DOHH2 (cell line): ENCODE results near the gene NUDT13.
A peak's percentile ranks its signal among the peaks of the same experiment; 100 is the strongest.

Source experiments
- H3F3A ChIP-seq: fragments of 200-600 bp; sonication (generic), shearing (Covaris generic); 2 replicates; pipeline ENCODE4 v1.6.0; 2016; ENCODE audit warnings: antibody characterized with exemption, mild to moderate bottlenecking; ENCODE audit not compliant: control insufficient read depth, insufficient read depth
- H3K27ac ChIP-seq: fragments of 200-600 bp; sonication (generic); 2 replicates; pipeline ENCODE4 v1.5.1; 2014; ENCODE audit warnings: low read depth, mild to moderate bottlenecking, low read length, moderate library complexity
- H3K27me3 ChIP-seq: fragments of 200-600 bp; sonication (generic); 2 replicates; pipeline ENCODE4 v1.6.1; 2014; ENCODE audit warnings: mild to moderate bottlenecking, low read length, mixed read lengths; ENCODE audit not compliant: control insufficient read depth
- H3K36me3 ChIP-seq: fragments of 200-600 bp; sonication (generic); 2 replicates; pipeline ENCODE4 v1.6.1; 2014; ENCODE audit warnings: mild to moderate bottlenecking, low read length, moderate library complexity, mixed read lengths; ENCODE audit not compliant: control insufficient read depth
- H3K4me1 ChIP-seq: fragments of 200-600 bp; sonication (generic); 2 replicates; pipeline ENCODE4 v1.6.1; 2014; ENCODE audit warnings: mild to moderate bottlenecking, low read length, mixed read lengths; ENCODE audit not compliant: control insufficient read depth
- H3K4me2 ChIP-seq: fragments of 200-600 bp; sonication (generic); 2 replicates; pipeline ENCODE4 v1.6.0; 2014; ENCODE audit warnings: mild to moderate bottlenecking, low read length, moderate library complexity
- H3K4me3 ChIP-seq: fragments of 200-600 bp; sonication (generic); 2 replicates; pipeline ENCODE4 v1.5.1; 2014; ENCODE audit warnings: mild to moderate bottlenecking, low read length, mixed read lengths
- H3K79me2 ChIP-seq: fragments of 200-600 bp; sonication (generic); 2 replicates; pipeline ENCODE4 v1.6.1; 2014; ENCODE audit warnings: mild to moderate bottlenecking, low read length, mixed read lengths; ENCODE audit not compliant: control insufficient read depth
- H3K9me2 ChIP-seq: fragments of 200-600 bp; sonication (generic); replicated peaks from 2 replicates; pipeline ENCODE4 v1.6.1; 2014; ENCODE audit warnings: mild to moderate bottlenecking, low read length, mixed read lengths; ENCODE audit not compliant: control insufficient read depth
- H3K9me3 ChIP-seq: fragments of 200-600 bp; sonication (generic); 2 replicates; pipeline ENCODE4 v1.6.1; 2014; ENCODE audit warnings: antibody characterized with exemption, low read length, mixed read lengths; ENCODE audit not compliant: control insufficient read depth, insufficient read depth
- H4K20me1 ChIP-seq: fragments of 200-600 bp; sonication (generic); 2 replicates; pipeline ENCODE4 v1.6.0; 2014; ENCODE audit warnings: low read depth, mild to moderate bottlenecking, antibody characterized with exemption, low read length, moderate library complexity; ENCODE audit not compliant: control insufficient read depth, insufficient read depth
- EZH2phosphoT487 ChIP-seq: fragments of 200-600 bp; sonication (generic); IDR thresholded peaks from 2 replicates; pipeline ENCODE4 v1.6.1; 2017; ENCODE audit warnings: borderline replicate concordance, mild to moderate bottlenecking, antibody characterized with exemption, low read length, moderate library complexity, mixed read lengths
- TF ChIP-seq, protein P1 (sequence below): fragments of 200-600 bp; sonication (generic); IDR thresholded peaks from one replicate; pipeline ENCODE4 v1.5.1; 2014; ENCODE audit warnings: antibody characterized with exemption, mild to moderate bottlenecking, low read depth, low read length; ENCODE audit not compliant: poor library complexity, severe bottlenecking

The NUDT13 gene

GRCh38 chr10:73113551-73113950, 3.3 kb downstream of the NUDT13 start:
- Histone ChIP-seq H3K36me3 (peaks cover 3% of the 10 kb centered on the region; the same call in 1 of the 2 replicates), H3K9me3 (peaks cover 11% of the 10 kb centered on the region; the same call in 1 of the 2 replicates), H3K79me2 (peaks cover 3% of the 10 kb centered on the region), H3K27me3 (no peaks in the 10 kb centered on the region), H3K4me3 (no peak overlapping the region), H4K20me1 (no peaks in the 10 kb centered on the region), H3K4me2 (no peak overlapping the region), H3K27ac (no peak overlapping the region), H3F3A (peaks cover 33% of the 10 kb centered on the region), H3K4me1 (peaks cover 20% of the 10 kb centered on the region), H3K9me2 (no peaks in the 10 kb centered on the region)
- no peak for TF ChIP-seq EZH2phosphoT487
- TF ChIP-seq, protein P1, sequence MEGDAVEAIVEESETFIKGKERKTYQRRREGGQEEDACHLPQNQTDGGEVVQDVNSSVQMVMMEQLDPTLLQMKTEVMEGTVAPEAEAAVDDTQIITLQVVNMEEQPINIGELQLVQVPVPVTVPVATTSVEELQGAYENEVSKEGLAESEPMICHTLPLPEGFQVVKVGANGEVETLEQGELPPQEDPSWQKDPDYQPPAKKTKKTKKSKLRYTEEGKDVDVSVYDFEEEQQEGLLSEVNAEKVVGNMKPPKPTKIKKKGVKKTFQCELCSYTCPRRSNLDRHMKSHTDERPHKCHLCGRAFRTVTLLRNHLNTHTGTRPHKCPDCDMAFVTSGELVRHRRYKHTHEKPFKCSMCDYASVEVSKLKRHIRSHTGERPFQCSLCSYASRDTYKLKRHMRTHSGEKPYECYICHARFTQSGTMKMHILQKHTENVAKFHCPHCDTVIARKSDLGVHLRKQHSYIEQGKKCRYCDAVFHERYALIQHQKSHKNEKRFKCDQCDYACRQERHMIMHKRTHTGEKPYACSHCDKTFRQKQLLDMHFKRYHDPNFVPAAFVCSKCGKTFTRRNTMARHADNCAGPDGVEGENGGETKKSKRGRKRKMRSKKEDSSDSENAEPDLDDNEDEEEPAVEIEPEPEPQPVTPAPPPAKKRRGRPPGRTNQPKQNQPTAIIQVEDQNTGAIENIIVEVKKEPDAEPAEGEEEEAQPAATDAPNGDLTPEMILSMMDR, result no peak

- Histone ChIP-seq H3F3A (peaks cover 25% of the 10 kb centered on the region), H3K4me3 (no peak overlapping the region), H3K9me3 (no peaks in the 10 kb centered on the region), H3K27me3 (no peaks in the 10 kb centered on the region), H3K27ac (no peak overlapping the region), H3K4me1 (peaks cover 18% of the 10 kb centered on the region), H3K36me3 (peaks cover 10% of the 10 kb centered on the region), H4K20me1 (no peaks in the 10 kb centered on the region), H3K9me2 (no peaks in the 10 kb centered on the region), H3K79me2 (peaks cover 3% of the 10 kb centered on the region), H3K4me2 (no peak overlapping the region)
- no peak for TF ChIP-seq EZH2phosphoT487
- TF ChIP-seq, protein P1, result no peak
Measured at GRCh38 chr10:73116017-73116416, 5.8 kb downstream of the NUDT13 start.

GRCh38 chr10:73117976-73118743, 7.9 kb downstream of the NUDT13 start:
- no peaks in the 10 kb centered on the region for H4K20me1 ChIP-seq
- peak overlapping the region; percentile 2; the same call in 1 of the 2 replicates for H3K4me3 ChIP-seq
- no peak overlapping the region for H3K27ac ChIP-seq
- H3F3A ChIP-seq, result peaks cover 19% of the 10 kb centered on the region
- TF ChIP-seq, protein P1, result no peak
- TF ChIP-seq EZH2phosphoT487, result no peak
- H3K9me3 ChIP-seq, result no peaks in the 10 kb centered on the region
- peaks cover 9% of the 10 kb centered on the region for H3K4me1 ChIP-seq
- no peaks in the 10 kb centered on the region for H3K79me2 ChIP-seq
- H3K27me3 ChIP-seq, result no peaks in the 10 kb centered on the region
- H3K4me2 ChIP-seq, result peak overlapping the region; percentile 59
- peaks cover 14% of the 10 kb centered on the region for H3K36me3 ChIP-seq
- H3K9me2 ChIP-seq, result no peaks in the 10 kb centered on the region
